Measurements from ENCODE around the gene TRIP6.

GRCh38 chr7:100819586-100819985 lies 47.6 kb upstream of the TRIP6 start:
- TF ChIP-seq RAD21 (IDR thresholded peaks at IDR 0.05; ENCODE audit: low read depth) (no peak), CTCF (IDR thresholded peaks at IDR 0.05 in 2 of 3, conservative IDR thresholded peaks at IDR 0.05 in 1 of 3; ENCODE audit: borderline replicate concordance in 1 of 3, insufficient read depth in 1 of 3, low read depth in 2 of 3, low read length in 2 of 3) (no peak)

Data from HCT116 (cell line).